PC-3 (cell line): Measurements from ENCODE around the gene VPS13C. TPM values are rescaled to one million over a fixed set of nuclear protein-coding genes. Genes with fewer than 3 reads are reported as not detected.

Experiments
- ATAC-seq: fragments of 200-7000 bp; cut with Tn5 transposase; 2 replicates; pipeline ENCODE4 v1.9.1; 2020; ENCODE audit warnings: mild to moderate bottlenecking, moderate library complexity
- BruUV-seq: library from RNA; stranded (reverse); fragments of 400-500 nt; replicated peaks from 2 replicates; lab custom pipeline; 2021; lab: Mats Ljungman, UMichigan
- CTCF ChIA-PET: fragments of 300-600 bp; sonication (Branson Sonifier 250); formaldehyde crosslinking; loops from one replicate; lab custom pipeline; 2022; ENCODE audit warnings: antibody characterized with exemption; lab: Charles Lee
- POLR2A ChIA-PET: fragments of 300-600 bp; sonication (Branson Sonifier 250); formaldehyde crosslinking; loops from one replicate; lab custom pipeline; 2022; ENCODE audit warnings: antibody characterized with exemption; ENCODE audit not compliant: unreplicated experiment; lab: Charles Lee
- DNase-seq: peaks from one replicate; pipeline ENCODE4 v3.0.0-alpha.2; 2015
- H2AFZ ChIP-seq: fragments of 300-600 bp; sonication (generic); 2 replicates; pipeline ENCODE4 v1.6.0; 2016; ENCODE audit warnings: antibody characterized with exemption, low read length
- H3F3A ChIP-seq: fragments of 300-600 bp; sonication (generic); one replicate; pipeline ENCODE4 v1.6.0; 2017; ENCODE audit warnings: antibody characterized with exemption, low read length, control low read depth, mild to moderate bottlenecking; ENCODE audit not compliant: unreplicated experiment
- H3K27ac ChIP-seq: fragments of 300-600 bp; sonication (generic); 2 replicates; pipeline ENCODE4 v1.5.1; 2016; ENCODE audit warnings: mild to moderate bottlenecking, low read length
- H3K27me3 ChIP-seq: fragments of 300-600 bp; sonication (generic); 2 replicates; pipeline ENCODE4 v1.6.1; 2016; ENCODE audit warnings: low read length, mixed read lengths
- H3K36me3 ChIP-seq: fragments of 300-600 bp; sonication (generic); 2 replicates; pipeline ENCODE4 v1.6.1; 2016; ENCODE audit warnings: low read depth, mixed run types, low read length, mixed read lengths
- H3K4me1 ChIP-seq: fragments of 300-600 bp; sonication (generic); 2 replicates; pipeline ENCODE4 v1.5.1; 2016; ENCODE audit warnings: low read length; ENCODE audit not compliant: insufficient read depth
- H3K4me2 ChIP-seq: fragments of 300-600 bp; sonication (generic); 2 replicates; pipeline ENCODE4 v1.6.0; 2016; ENCODE audit warnings: low read length
- H3K4me3 ChIP-seq: fragments of 300-600 bp; sonication (generic); 2 replicates; pipeline ENCODE4 v1.5.1; 2016; ENCODE audit warnings: mild to moderate bottlenecking, low read length, mixed read lengths
- H3K79me2 ChIP-seq: fragments of 300-600 bp; sonication (generic); 2 replicates; pipeline ENCODE4 v1.6.1; 2017; ENCODE audit warnings: low read length, mixed read lengths
- H3K9ac ChIP-seq: fragments of 300-600 bp; sonication (generic); 2 replicates; pipeline ENCODE4 v1.6.0; 2016; ENCODE audit warnings: mild to moderate bottlenecking, low read length
- H3K9me2 ChIP-seq: fragments of 300-600 bp; sonication (generic); replicated peaks from 2 replicates; pipeline ENCODE4 v1.6.1; 2016; ENCODE audit warnings: mixed run types, low read length, mixed read lengths
- H3K9me3 ChIP-seq: fragments of 300-600 bp; sonication (generic); 2 replicates; pipeline ENCODE4 v1.6.1; 2016; ENCODE audit warnings: low read length, mixed read lengths
- H4K20me1 ChIP-seq: fragments of 300-600 bp; sonication (generic); 2 replicates; pipeline ENCODE4 v1.6.1; 2016; ENCODE audit warnings: low read length, mixed read lengths
- EZH2 ChIP-seq: fragments of 300-600 bp; sonication (generic); IDR thresholded peaks from one replicate; pipeline ENCODE4 v1.6.1; 2017; ENCODE audit warnings: antibody characterized with exemption, mild to moderate bottlenecking, low read length; ENCODE audit not compliant: unreplicated experiment
- EZH2phosphoT487 ChIP-seq: fragments of 300-600 bp; sonication (generic); IDR thresholded peaks from 2 replicates; pipeline ENCODE4 v1.6.1; 2018; ENCODE audit warnings: mild to moderate bottlenecking, antibody characterized with exemption, low read length, borderline replicate concordance
- intact Hi-C: fragments of 100-400 bp; cut with micrococcal nuclease; formaldehyde crosslinking; loops from 2 replicates; pipeline ENCODE4 v1.9.0; 2023
- total RNA-seq: library from RNA; depleted of rRNA; stranded (reverse); fragments of >200 nt; gene quantifications from 2 replicates; pipeline ENCODE4 v1.2.3, GENCODE V29; 2014
- TF ChIP-seq, protein P1 (sequence below): fragments of 300-600 bp; sonication (generic); conservative IDR thresholded peaks from 2 replicates; pipeline ENCODE4 v1.5.1; 2017; ENCODE audit warnings: antibody characterized with exemption, low read depth, mild to moderate bottlenecking, low read length

The VPS13C gene
- total RNA-seq, 1 experiment from 2014 or later = 11.4 TPM

DNA sequence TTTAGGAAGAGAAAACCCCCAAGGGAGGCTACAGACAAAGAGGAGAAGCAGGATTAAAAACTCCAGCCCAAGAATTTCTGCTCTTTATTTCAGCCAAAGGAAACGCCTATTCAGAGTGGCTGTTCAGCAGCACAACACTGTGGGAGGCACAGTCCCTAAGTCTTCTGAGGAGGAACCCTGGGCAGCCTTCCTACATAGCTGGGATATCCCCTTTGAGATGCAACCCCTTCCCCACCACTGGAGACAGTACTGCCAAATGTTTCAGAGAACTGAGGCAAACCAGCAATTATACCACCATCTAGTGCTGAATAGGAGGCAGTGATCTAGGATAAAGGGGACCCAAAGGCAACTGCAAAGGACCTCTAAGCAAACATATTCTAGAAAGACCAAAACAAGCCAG lies 168.1 kb downstream of the VPS13C start:
- Histone ChIP-seq H3K4me1 (peaks cover 10% of the 10 kb centered on the region), H3K79me2 (no peaks in the 10 kb centered on the region), H3F3A (no peaks in the 10 kb centered on the region), H3K4me2 (no peak overlapping the region), H3K9me2 (no peaks in the 10 kb centered on the region), H3K9me3 (0 out of 2 replicates have a peak, but pooled peaks cover 5% of the 10 kb centered on the region), H3K36me3 (peaks cover 3% of the 10 kb centered on the region; the same call in 1 of the 2 replicates), H3K4me3 (no peak overlapping the region), H2AFZ (no peak overlapping the region), H3K27ac (no peak overlapping the region), H3K9ac (no peak overlapping the region), H4K20me1 (no peaks in the 10 kb centered on the region), H3K27me3 (no peaks in the 10 kb centered on the region)
- CTCF ChIA-PET = no interaction called here
- no TSS peak for BruUV-seq
- POLR2A ChIA-PET = no interaction called here
- intact Hi-C loops = no loop called here
- DNase-seq (no peak), ATAC-seq (no peak)
- TF ChIP-seq EZH2 (no peak), EZH2phosphoT487 (no peak)

DNA sequence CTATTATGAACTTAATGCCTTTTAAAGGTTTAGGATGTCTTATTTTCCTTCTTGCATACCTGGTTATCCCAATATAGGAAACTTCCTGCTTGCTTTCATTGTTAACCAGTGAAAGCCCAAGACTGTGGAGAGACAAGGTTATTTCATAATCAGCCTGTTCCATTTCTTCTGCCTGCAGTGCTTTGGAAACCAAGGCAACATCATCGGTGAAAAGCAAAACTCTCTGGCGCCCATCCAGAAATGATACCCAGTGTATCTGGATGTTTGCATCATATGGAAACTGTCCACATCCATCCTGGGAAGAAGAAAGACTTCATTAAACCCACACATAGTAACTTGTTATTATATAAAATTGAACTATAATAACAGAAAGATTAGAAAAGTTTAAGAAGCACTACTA lies 170.1 kb downstream of the VPS13C start:
- no peaks in the 10 kb centered on the region for H3K27me3 ChIP-seq
- H2AFZ ChIP-seq = 0 out of 2 replicates have a peak overlapping the region, but pooled peaks have one; percentile 6
- H3K4me1 ChIP-seq = peaks cover 10% of the 10 kb centered on the region
- H3K9me2 ChIP-seq = no peaks in the 10 kb centered on the region
- peak; percentile 6 for DNase-seq
- intact Hi-C loops = no loop called here
- peaks cover 3% of the 10 kb centered on the region; the same call in 1 of the 2 replicates for H3K36me3 ChIP-seq
- no peaks in the 10 kb centered on the region for H4K20me1 ChIP-seq
- no peaks in the 10 kb centered on the region for H3F3A ChIP-seq
- TF ChIP-seq, protein P1, sequence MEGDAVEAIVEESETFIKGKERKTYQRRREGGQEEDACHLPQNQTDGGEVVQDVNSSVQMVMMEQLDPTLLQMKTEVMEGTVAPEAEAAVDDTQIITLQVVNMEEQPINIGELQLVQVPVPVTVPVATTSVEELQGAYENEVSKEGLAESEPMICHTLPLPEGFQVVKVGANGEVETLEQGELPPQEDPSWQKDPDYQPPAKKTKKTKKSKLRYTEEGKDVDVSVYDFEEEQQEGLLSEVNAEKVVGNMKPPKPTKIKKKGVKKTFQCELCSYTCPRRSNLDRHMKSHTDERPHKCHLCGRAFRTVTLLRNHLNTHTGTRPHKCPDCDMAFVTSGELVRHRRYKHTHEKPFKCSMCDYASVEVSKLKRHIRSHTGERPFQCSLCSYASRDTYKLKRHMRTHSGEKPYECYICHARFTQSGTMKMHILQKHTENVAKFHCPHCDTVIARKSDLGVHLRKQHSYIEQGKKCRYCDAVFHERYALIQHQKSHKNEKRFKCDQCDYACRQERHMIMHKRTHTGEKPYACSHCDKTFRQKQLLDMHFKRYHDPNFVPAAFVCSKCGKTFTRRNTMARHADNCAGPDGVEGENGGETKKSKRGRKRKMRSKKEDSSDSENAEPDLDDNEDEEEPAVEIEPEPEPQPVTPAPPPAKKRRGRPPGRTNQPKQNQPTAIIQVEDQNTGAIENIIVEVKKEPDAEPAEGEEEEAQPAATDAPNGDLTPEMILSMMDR = no peak
- no peak for TF ChIP-seq EZH2phosphoT487
- TF ChIP-seq EZH2 = no peak
- POLR2A ChIA-PET = no interaction called here
- no peak overlapping the region for H3K27ac ChIP-seq
- no peak for ATAC-seq
- no peak overlapping the region for H3K9ac ChIP-seq
- H3K79me2 ChIP-seq = no peaks in the 10 kb centered on the region
- 0 out of 2 replicates have a peak overlapping the region, but pooled peaks have one; percentile 10 for H3K4me2 ChIP-seq
- no peak overlapping the region for H3K4me3 ChIP-seq
- CTCF ChIA-PET = no interaction called here
- H3K9me3 ChIP-seq = 0 out of 2 replicates have a peak, but pooled peaks cover 5% of the 10 kb centered on the region
- BruUV-seq = no TSS peak

DNA sequence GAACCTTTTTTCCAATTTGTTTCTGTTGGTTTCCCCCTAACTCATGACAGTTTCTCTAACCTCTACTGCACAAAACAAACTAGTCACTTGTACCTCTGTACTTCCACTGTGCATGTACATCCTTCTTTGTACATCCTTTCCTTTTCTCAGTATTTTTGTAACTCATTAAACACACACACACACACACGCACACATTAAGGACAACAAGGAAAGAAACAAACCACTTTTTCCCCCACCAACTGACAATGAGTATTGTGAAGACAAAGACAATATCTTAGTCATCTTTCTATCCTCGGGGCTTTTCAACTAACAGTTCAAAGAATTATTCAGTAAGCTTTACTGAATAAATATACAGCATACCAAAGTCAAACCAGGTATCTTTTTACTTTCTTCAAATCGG lies 170.5 kb downstream of the VPS13C start:
- H3K36me3 ChIP-seq = peaks cover 3% of the 10 kb centered on the region; the same call in 1 of the 2 replicates
- no peaks in the 10 kb centered on the region for H4K20me1 ChIP-seq
- H2AFZ ChIP-seq = 0 out of 2 replicates have a peak overlapping the region, but pooled peaks have one; percentile 6
- no peak overlapping the region for H3K4me3 ChIP-seq
- peaks cover 10% of the 10 kb centered on the region for H3K4me1 ChIP-seq
- intact Hi-C loops = no loop called here
- no peak overlapping the region for H3K27ac ChIP-seq
- H3K9me2 ChIP-seq = no peaks in the 10 kb centered on the region
- 0 out of 2 replicates have a peak, but pooled peaks cover 5% of the 10 kb centered on the region for H3K9me3 ChIP-seq
- no peaks in the 10 kb centered on the region for H3K79me2 ChIP-seq
- ATAC-seq (peak; percentile 53), DNase-seq (peak; percentile 60)
- TF ChIP-seq EZH2phosphoT487 (no peak), EZH2 (no peak)
- TF ChIP-seq, protein P1 = no peak
- no peaks in the 10 kb centered on the region for H3K27me3 ChIP-seq
- no peaks in the 10 kb centered on the region for H3F3A ChIP-seq
- CTCF ChIA-PET = no interaction called here
- no TSS peak for BruUV-seq
- POLR2A ChIA-PET = no interaction called here
- 0 out of 2 replicates have a peak overlapping the region, but pooled peaks have one; percentile 10 for H3K4me2 ChIP-seq
- no peak overlapping the region for H3K9ac ChIP-seq
